ENCODE results near the gene COL1A1.

COL1A1 gene

DNA sequence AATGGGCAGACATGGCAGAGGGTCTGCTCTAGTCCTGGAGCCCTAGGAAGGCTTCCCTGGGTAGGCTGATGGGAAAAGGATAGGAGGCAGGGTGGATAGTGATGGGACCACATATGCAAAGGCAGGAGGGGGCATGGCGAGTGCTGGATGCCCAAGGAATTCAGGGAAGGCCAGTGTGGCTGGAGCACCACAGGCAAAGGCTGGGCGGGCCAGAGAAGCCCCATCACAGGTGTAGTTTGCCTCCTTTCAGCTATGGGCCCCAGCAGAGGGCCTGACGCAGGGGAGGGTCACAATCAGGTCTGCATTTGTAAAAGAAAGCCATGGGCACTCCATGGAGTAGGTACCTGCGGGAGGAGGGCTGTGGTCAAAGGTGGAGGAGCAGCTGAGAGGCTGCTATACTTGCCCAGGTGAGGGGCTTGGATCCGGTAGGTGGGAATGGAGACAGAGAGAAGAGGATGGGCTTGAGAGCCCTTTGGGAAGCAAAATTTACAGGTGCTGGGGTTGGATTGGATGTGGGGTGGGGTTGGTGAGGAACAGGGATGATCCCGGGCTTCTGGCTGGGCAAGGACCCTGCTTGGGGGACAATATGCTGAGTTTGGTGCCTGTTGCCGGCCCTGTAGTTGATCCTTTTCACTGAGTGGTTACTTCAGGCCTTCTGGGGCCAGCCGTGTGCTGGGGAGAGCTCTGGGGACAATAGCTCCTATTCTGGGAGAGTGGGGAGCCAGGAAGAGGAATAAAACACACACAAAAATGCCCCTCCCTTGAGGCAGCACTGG, 6.5 kb upstream of the COL1A1 start:
- no peaks in the 10 kb centered on the region for H3K36me3 ChIP-seq (ENCODE audit: control insufficient read depth in 5 of 5, insufficient read depth in 5 of 5, low read length in 5 of 5)
- H3K9ac ChIP-seq (ENCODE audit: low read length in 5 of 5): no peak overlapping the region
- H3K9me3 ChIP-seq (ENCODE audit: control insufficient read depth in 5 of 5, low read length in 5 of 5): no peaks in the 10 kb centered on the region
- H3K4me3 ChIP-seq (ENCODE audit: low read depth in 1 of 5, low read length in 5 of 5): no peak overlapping the region
- H3K4me1 ChIP-seq (ENCODE audit: control insufficient read depth in 5 of 5, insufficient read depth in 5 of 5, low read length in 5 of 5): peaks cover 0 to 47% (median 38%) of the 10 kb centered on the region in 5 donors
- H3K27me3 ChIP-seq (ENCODE audit: control insufficient read depth in 5 of 5, insufficient read depth in 4 of 5, low read length in 5 of 5): peaks cover 12 to 64% (median 50%) of the 10 kb centered on the region in 5 donors
- H3K27ac ChIP-seq (ENCODE audit: low read depth, low read length): no peak overlapping the region

DNA sequence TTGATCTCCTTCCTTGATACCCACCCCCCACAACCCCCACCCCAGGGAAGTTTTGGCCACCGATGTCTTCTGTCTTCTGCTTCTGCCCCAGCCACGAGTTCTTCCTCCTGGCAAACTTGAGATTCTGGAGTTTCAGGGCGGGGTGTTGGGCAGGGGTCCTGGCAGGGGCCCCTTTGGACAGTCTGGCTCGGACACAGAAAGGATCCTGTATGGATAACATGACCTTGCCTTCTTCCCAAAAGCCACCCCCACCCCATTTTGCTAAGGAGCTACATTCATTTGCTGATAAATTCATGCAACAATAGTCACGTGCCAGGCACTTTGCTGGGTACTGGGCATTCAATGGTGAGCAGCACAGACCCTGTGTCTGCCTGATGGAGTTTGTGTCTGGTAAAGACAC, 5.9 kb upstream of the COL1A1 start:
- Histone ChIP-seq H3K9me3 (ENCODE audit: control insufficient read depth in 5 of 5, low read length in 5 of 5) (no peaks in the 10 kb centered on the region), H3K4me3 (ENCODE audit: low read depth in 1 of 5, low read length in 5 of 5) (no peak overlapping the region), H3K4me1 (ENCODE audit: control insufficient read depth in 5 of 5, insufficient read depth in 5 of 5, low read length in 5 of 5) (peaks cover 0 to 49% (median 41%) of the 10 kb centered on the region in 5 donors), H3K36me3 (ENCODE audit: control insufficient read depth in 5 of 5, insufficient read depth in 5 of 5, low read length in 5 of 5) (no peaks in the 10 kb centered on the region), H3K9ac (ENCODE audit: low read length in 5 of 5) (no peak overlapping the region), H3K27me3 (ENCODE audit: control insufficient read depth in 5 of 5, insufficient read depth in 4 of 5, low read length in 5 of 5) (peaks cover 17 to 66% (median 55%) of the 10 kb centered on the region in 5 donors), H3K27ac (ENCODE audit: low read depth, low read length) (no peak overlapping the region)

DNA sequence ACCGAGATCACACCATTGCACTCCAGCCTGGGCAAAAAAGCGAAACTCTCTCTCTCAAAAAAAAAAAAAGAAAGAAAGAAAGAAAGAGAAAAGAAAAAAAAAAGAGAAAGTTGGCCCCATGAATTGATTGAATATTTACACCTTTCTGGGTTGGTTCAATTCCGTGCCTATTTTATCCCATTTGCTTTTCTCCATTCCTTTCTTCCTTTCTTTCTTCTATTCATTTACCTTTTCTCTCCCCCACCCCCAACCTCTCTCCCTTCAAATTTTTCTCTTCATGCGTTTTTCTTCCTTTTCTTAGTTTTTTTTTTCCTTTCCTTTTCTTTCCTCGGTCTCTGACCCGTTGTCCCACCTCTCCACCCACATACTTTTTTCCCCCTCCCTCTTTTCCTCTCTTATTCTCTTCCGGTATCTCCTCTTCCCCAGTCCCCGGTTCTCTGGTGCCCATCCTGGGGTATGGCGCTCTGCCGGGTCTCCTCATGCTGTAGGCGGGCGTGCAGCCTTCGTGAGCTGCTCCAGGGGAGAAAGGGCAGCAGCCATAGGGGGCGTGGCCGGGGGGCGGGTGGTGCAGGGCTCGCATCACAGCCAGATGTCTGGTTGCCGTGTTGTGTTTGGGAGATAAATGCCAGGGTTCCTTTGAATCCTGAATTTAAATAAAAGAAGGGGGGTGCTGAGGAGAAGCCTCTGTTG, 5.3 kb upstream of the COL1A1 start:
- Histone ChIP-seq H3K9me3 (ENCODE audit: control insufficient read depth in 5 of 5, low read length in 5 of 5) (no peaks in the 10 kb centered on the region), H3K9ac (ENCODE audit: low read length in 5 of 5) (no peak overlapping the region), H3K4me1 (ENCODE audit: control insufficient read depth in 5 of 5, insufficient read depth in 5 of 5, low read length in 5 of 5) (peaks cover 0 to 48% (median 41%) of the 10 kb centered on the region in 5 donors), H3K36me3 (ENCODE audit: control insufficient read depth in 5 of 5, insufficient read depth in 5 of 5, low read length in 5 of 5) (no peaks in the 10 kb centered on the region), H3K27ac (ENCODE audit: low read depth, low read length) (no peak overlapping the region), H3K27me3 (ENCODE audit: control insufficient read depth in 5 of 5, insufficient read depth in 4 of 5, low read length in 5 of 5) (peaks cover 22 to 65% (median 56%) of the 10 kb centered on the region in 5 donors), H3K4me3 (ENCODE audit: low read depth in 1 of 5, low read length in 5 of 5) (no peak overlapping the region)

DNA sequence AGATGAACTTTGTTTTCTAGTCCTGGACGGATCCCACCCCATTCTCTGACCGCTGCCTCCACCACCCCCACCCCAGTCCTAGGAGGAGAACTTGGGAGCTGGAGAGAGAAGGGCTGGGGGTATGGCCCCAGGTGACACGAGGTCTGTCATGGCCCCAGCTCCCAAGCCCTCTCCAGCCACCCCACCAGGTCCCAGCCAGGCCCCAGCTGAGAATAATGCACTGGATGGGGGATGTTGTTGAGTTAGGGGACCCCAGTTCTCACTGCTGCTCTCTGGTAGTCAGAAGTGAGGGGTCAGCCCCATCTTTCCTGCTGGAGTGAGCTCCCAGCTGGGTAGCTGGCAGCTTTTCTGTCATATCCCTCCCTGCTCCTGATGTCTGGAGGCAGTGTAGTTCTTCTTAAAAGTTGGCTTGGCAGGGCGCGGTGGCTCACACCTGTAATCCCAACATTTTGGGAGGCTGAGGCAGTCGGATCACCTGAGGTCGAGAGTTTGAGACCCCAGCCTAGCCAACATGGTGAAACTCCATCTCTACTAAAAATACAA, 4.6 kb upstream of the COL1A1 start:
- H3K4me3 ChIP-seq (ENCODE audit: low read depth in 1 of 5, low read length in 5 of 5): no peak overlapping the region
- peak overlapping the region; percentile 30 for H3K27ac ChIP-seq (ENCODE audit: low read depth, low read length)
- H3K4me1 ChIP-seq (ENCODE audit: control insufficient read depth in 5 of 5, insufficient read depth in 5 of 5, low read length in 5 of 5): peaks cover 0 to 45% (median 44%) of the 10 kb centered on the region in 5 donors
- no peak overlapping the region for H3K9ac ChIP-seq (ENCODE audit: low read length in 5 of 5)
- no peaks in the 10 kb centered on the region for H3K9me3 ChIP-seq (ENCODE audit: control insufficient read depth in 5 of 5, low read length in 5 of 5)
- H3K27me3 ChIP-seq (ENCODE audit: control insufficient read depth in 5 of 5, insufficient read depth in 4 of 5, low read length in 5 of 5): peaks cover 28 to 65% (median 61%) of the 10 kb centered on the region in 5 donors
- no peaks in the 10 kb centered on the region for H3K36me3 ChIP-seq (ENCODE audit: control insufficient read depth in 5 of 5, insufficient read depth in 5 of 5, low read length in 5 of 5)

DNA sequence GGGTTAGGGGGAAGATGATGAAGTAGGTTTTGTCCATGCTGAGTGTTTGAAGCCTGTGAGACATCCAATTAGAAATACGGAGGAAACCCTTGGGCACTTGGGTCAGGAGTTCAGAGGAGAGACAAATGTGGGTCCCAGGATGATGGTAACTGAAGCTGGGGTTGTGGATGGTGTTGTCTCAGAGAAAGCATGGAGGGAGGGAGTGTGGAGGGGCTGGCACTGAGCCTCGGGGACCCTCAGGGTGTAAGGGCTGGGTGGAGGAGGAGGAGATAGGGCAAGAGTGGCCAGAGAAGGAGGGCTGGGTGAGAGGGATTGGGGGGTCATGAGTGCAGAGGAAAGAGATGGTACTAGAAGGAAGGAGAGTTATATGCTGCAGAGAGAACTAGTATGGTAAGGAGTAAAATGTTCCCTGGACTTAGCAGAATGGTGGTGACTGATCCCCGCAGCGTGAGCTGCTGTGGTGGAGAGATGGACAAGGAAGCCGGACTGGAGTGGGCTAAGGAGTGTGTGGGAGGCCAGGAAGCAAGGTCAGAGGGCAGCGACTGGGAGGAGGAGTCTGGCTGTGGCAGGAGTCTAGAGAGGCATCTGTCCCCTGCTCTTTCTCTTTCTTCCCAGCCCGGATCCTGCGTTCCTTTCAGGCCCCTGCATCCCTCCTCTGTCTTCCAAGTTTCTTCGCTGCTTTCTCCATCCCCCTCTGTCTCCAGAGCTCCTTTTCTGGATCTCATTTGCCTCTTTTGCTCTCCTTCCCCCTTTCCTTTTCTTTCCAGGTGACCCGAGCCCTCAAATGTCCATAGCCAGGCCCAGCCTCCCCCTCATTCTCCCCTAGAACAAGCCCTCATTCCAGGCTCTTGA, 3.9 kb upstream of the COL1A1 start:
- Histone ChIP-seq H3K27me3 (ENCODE audit: control insufficient read depth in 5 of 5, insufficient read depth in 4 of 5, low read length in 5 of 5) (peaks cover 26 to 60% (median 58%) of the 10 kb centered on the region in 5 donors), H3K4me3 (ENCODE audit: low read depth in 1 of 5, low read length in 5 of 5) (no peak overlapping the region), H3K36me3 (ENCODE audit: control insufficient read depth in 5 of 5, insufficient read depth in 5 of 5, low read length in 5 of 5) (no peaks in the 10 kb centered on the region), H3K9ac (ENCODE audit: low read length in 5 of 5) (no peak overlapping the region), H3K4me1 (ENCODE audit: control insufficient read depth in 5 of 5, insufficient read depth in 5 of 5, low read length in 5 of 5) (peaks cover 0 to 43% (median 38%) of the 10 kb centered on the region in 5 donors), H3K9me3 (ENCODE audit: control insufficient read depth in 5 of 5, low read length in 5 of 5) (no peaks in the 10 kb centered on the region), H3K27ac (ENCODE audit: low read depth, low read length) (peak overlapping the region; percentile 30)

DNA sequence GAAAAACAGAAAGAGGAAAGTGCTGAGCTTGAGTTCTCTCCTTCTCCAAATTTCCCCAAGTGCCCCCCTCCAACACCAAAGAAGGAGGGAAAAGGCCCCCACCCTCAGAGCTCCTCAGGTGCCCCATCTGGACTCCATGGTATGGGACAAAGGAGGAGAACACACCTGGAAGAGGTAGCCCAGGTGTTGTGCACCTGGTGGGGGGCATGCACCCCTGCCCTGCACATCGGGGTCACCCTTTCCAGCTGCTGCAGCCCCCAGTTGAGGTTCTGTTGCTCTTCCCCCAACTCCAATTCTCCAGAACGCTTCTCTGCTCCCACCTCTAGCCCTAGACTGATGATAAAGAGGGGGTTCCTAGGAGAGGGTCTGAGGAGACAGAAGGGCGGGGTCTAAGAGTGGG, 3.0 kb upstream of the COL1A1 start:
- H3K9ac ChIP-seq (ENCODE audit: low read length in 5 of 5): no peak overlapping the region
- H3K27me3 ChIP-seq (ENCODE audit: control insufficient read depth in 5 of 5, insufficient read depth in 4 of 5, low read length in 5 of 5): peaks cover 21 to 51% (median 50%) of the 10 kb centered on the region in 5 donors
- no peak overlapping the region for H3K27ac ChIP-seq (ENCODE audit: low read depth, low read length)
- H3K4me3 ChIP-seq (ENCODE audit: low read depth in 1 of 5, low read length in 5 of 5): no peak overlapping the region
- no peaks in the 10 kb centered on the region for H3K36me3 ChIP-seq (ENCODE audit: control insufficient read depth in 5 of 5, insufficient read depth in 5 of 5, low read length in 5 of 5)
- no peaks in the 10 kb centered on the region for H3K9me3 ChIP-seq (ENCODE audit: control insufficient read depth in 5 of 5, low read length in 5 of 5)
- H3K4me1 ChIP-seq (ENCODE audit: control insufficient read depth in 5 of 5, insufficient read depth in 5 of 5, low read length in 5 of 5): peaks cover 0 to 44% (median 34%) of the 10 kb centered on the region in 5 donors

DNA sequence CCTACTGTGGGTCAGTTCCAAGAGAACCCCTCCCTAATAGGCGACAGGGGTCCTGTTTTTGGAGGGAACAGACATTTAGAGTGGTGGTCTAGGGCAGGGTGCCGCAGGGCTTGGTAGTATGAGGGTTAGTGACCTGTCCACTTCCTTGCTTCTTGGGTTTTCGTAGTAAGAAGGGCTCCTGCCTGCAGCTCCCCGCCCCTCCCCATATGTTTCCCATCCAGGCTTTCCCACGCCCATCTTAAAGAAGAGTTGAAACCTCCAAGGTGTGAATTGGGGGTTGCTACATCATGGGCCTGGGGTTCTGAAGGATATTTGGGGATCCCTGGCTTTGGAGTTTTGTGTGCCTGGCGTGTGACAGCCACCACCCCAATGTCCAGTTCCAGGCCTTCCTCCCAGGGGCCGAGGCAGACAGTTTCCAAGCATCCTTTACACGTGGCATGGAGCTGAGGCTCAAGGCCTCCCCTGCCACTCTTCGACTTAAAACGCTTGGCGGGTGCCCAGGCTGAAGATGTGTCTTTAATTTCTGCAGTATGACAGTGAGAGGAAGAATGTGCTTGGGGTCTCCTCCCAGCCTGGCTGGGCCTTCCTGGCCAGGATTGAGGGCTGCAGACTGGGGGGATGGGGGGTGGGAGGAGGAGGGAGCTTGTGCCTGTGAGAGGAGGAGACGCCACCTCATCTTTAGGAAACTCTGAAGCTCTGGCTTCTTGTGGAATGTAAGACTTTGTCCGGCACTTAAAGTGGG, 2.3 kb upstream of the COL1A1 start:
- Histone ChIP-seq H3K36me3 (ENCODE audit: control insufficient read depth in 5 of 5, insufficient read depth in 5 of 5, low read length in 5 of 5) (no peaks in the 10 kb centered on the region), H3K9me3 (ENCODE audit: control insufficient read depth in 5 of 5, low read length in 5 of 5) (no peaks in the 10 kb centered on the region), H3K27me3 (ENCODE audit: control insufficient read depth in 5 of 5, insufficient read depth in 4 of 5, low read length in 5 of 5) (peaks cover 21 to 51% (median 45%) of the 10 kb centered on the region in 5 donors), H3K4me3 (ENCODE audit: low read depth in 1 of 5, low read length in 5 of 5) (no peak overlapping the region), H3K4me1 (ENCODE audit: control insufficient read depth in 5 of 5, insufficient read depth in 5 of 5, low read length in 5 of 5) (peaks cover 0 to 44% (median 31%) of the 10 kb centered on the region in 5 donors), H3K27ac (ENCODE audit: low read depth, low read length) (peak overlapping the region; percentile 16), H3K9ac (ENCODE audit: low read length in 5 of 5) (no peak overlapping the region)

DNA sequence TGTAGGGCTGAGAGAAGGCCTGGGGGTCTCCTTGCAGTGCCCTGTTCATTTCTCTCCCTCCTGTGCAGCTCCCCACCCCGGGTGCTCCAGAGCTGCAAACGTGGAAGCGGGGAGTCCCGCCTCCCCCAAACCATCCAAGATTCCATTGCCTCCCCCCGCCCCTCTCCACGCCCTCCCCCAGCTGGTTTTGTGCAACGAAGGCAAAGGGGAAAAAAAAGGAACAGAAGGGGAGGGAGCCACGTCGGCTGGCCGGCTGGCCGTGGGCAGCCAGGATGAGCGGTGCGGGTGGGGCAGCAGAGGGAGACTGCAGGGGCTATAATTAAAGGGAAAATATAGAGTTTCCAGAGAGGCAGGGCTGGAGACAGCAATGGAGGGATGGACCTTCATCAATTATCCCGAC, 1.7 kb upstream of the COL1A1 start:
- Histone ChIP-seq H3K4me1 (ENCODE audit: control insufficient read depth in 5 of 5, insufficient read depth in 5 of 5, low read length in 5 of 5) (peaks cover 0 to 44% (median 35%) of the 10 kb centered on the region in 5 donors), H3K27me3 (ENCODE audit: control insufficient read depth in 5 of 5, insufficient read depth in 4 of 5, low read length in 5 of 5) (peaks cover 21 to 52% (median 43%) of the 10 kb centered on the region in 5 donors), H3K36me3 (ENCODE audit: control insufficient read depth in 5 of 5, insufficient read depth in 5 of 5, low read length in 5 of 5) (no peaks in the 10 kb centered on the region), H3K9me3 (ENCODE audit: control insufficient read depth in 5 of 5, low read length in 5 of 5) (no peaks in the 10 kb centered on the region), H3K4me3 (ENCODE audit: low read depth in 1 of 5, low read length in 5 of 5) (no peak overlapping the region), H3K27ac (ENCODE audit: low read depth, low read length) (peak overlapping the region; percentile 16), H3K9ac (ENCODE audit: low read length in 5 of 5) (no peak overlapping the region)

All from subcutaneous abdominal adipose tissue (tissue), 5 donors.